Mesenteric fat pad (tissue), 1 donor: Measurements from ENCODE around the gene BCAS1. TPM values are rescaled to one million over a fixed set of nuclear protein-coding genes. Genes with fewer than 3 reads are reported as not detected.

ENCODE experiments used
- DNase-seq: peaks from one replicate; pipeline ENCODE4 v3.0.0-alpha.2; 2020; ENCODE audit warnings: low spot score
- total RNA-seq: library from RNA; stranded (reverse); fragmentation: NEBNext Ultra II Directional; extraction: Animal tissue kit (Norgen Biotek cat#: 25700); gene quantifications from one replicate; pipeline ENCODE4 v1.2.1, GENCODE V29; 2021
- donor health status: DM: yes; HTN: yes; CAD: no.

The BCAS1 gene
- total RNA-seq, 1 donor from 2014 or later, result 0.51 TPM

GRCh38 chr20:53966774-53967398, 103.5 kb downstream of the BCAS1 start:
- DNase-seq, result no peak

GRCh38 chr20:53964501-53965253, 105.7 kb downstream of the BCAS1 start:
- DNase-seq, result no peak

- DNase-seq, result no peak
These were observed 106.3 kb downstream of the BCAS1 start for GRCh38 chr20:53964067-53964466.

GRCh38 chr20:53963635-53964034, 106.8 kb downstream of the BCAS1 start:
- no peak for DNase-seq

- DNase-seq, result no peak
These were observed 108.0 kb downstream of the BCAS1 start for GRCh38 chr20:53962388-53962787.

- no peak for DNase-seq
These were observed 108.9 kb downstream of the BCAS1 start for GRCh38 chr20:53961527-53961926.

GRCh38 chr20:53960579-53961272, 109.7 kb downstream of the BCAS1 start:
- no peak for DNase-seq

- no peak for DNase-seq
These were observed 110.3 kb downstream of the BCAS1 start for GRCh38 chr20:53959911-53960578.

- DNase-seq, result no peak
These were observed 112.1 kb downstream of the BCAS1 start for GRCh38 chr20:53958260-53958659.

GRCh38 chr20:53957451-53958172, 112.8 kb downstream of the BCAS1 start:
- no peak for DNase-seq

GRCh38 chr20:53956013-53956715, 114.2 kb downstream of the BCAS1 start:
- no peak for DNase-seq

GRCh38 chr20:53954723-53955658, 115.4 kb downstream of the BCAS1 start:
- no peak for DNase-seq

- no peak for DNase-seq
These were observed 117.8 kb downstream of the BCAS1 start for GRCh38 chr20:53952528-53953096.

- DNase-seq, result no peak
These were observed 119.8 kb downstream of the BCAS1 start for GRCh38 chr20:53950578-53950977.

- no peak for DNase-seq
These were observed 120.4 kb downstream of the BCAS1 start for GRCh38 chr20:53950031-53950430.

GRCh38 chr20:53949319-53949839, 121.0 kb downstream of the BCAS1 start:
- no peak for DNase-seq

- no peak for DNase-seq
These were observed 121.7 kb downstream of the BCAS1 start for GRCh38 chr20:53948383-53949318.
